Mononuclear cell (primary cell): ENCODE results near the gene KDM7A. TPM values are rescaled to one million over a fixed set of nuclear protein-coding genes. Genes with fewer than 3 reads are reported as not detected.
"Not testable (repeated sequence)": the region's sequence is repeated elsewhere in the genome, so short reads cannot be mapped to it uniquely, and the experiment has no call there.

Experiments used
- H3K27me3 ChIP-seq: 2 replicates; pipeline ENCODE4 v1.6.0; 2011; ENCODE audit warnings: low read length, control low read depth; ENCODE audit not compliant: insufficient read depth
- H3K4me1 ChIP-seq: 2 replicates; pipeline ENCODE4 v1.5.1; 2011; ENCODE audit warnings: mild to moderate bottlenecking, low read length, control low read depth; ENCODE audit not compliant: insufficient read depth
- H3K4me3 ChIP-seq: 2 replicates; pipeline ENCODE4 v1.5.1; 2011; ENCODE audit warnings: mild to moderate bottlenecking, low read length, moderate library complexity
- H3K9me3 ChIP-seq: 2 replicates; pipeline ENCODE4 v1.5.1; 2011; ENCODE audit warnings: low read depth, mild to moderate bottlenecking, control low read depth, low read length
- total RNA-seq: library from RNA; depleted of rRNA; stranded (reverse); fragments of >200 nt; gene quantifications from one replicate; pipeline ENCODE4 v1.2.3, GENCODE V29; 2012

The KDM7A gene
- total RNA-seq, 1 donor, result 57.5 TPM

GRCh38 chr7:140153666-140154161 is 23.1 kb downstream of the KDM7A start:
- no peaks in the 10 kb centered on the region for H3K9me3 ChIP-seq
- H3K27me3 ChIP-seq, result no peaks in the 10 kb centered on the region
- no peak overlapping the region for H3K4me3 ChIP-seq
- peaks cover 23% of the 10 kb centered on the region for H3K4me1 ChIP-seq

GRCh38 chr7:140146574-140146973 is 30.2 kb downstream of the KDM7A start:
- no peaks in the 10 kb centered on the region for H3K9me3 ChIP-seq
- H3K4me3 ChIP-seq, result no peak overlapping the region
- peaks cover 3% of the 10 kb centered on the region for H3K4me1 ChIP-seq
- H3K27me3 ChIP-seq, result no peaks in the 10 kb centered on the region

- Histone ChIP-seq H3K27me3 (no peaks in the 10 kb centered on the region), H3K4me3 (no peak overlapping the region), H3K4me1 (peaks cover 3% of the 10 kb centered on the region), H3K9me3 (no peaks in the 10 kb centered on the region)
Observed at GRCh38 chr7:140145709-140146108, 31.1 kb downstream of the KDM7A start.

- no peaks in the 10 kb centered on the region for H3K9me3 ChIP-seq
- H3K4me3 ChIP-seq, result no peak overlapping the region
- H3K4me1 ChIP-seq, result peaks cover 3% of the 10 kb centered on the region
- H3K27me3 ChIP-seq, result no peaks in the 10 kb centered on the region
Observed at GRCh38 chr7:140144821-140145220, 32.0 kb downstream of the KDM7A start.

- Histone ChIP-seq H3K9me3 (no peaks in the 10 kb centered on the region), H3K4me3 (no peak overlapping the region), H3K4me1 (peaks cover 3% of the 10 kb centered on the region), H3K27me3 (no peaks in the 10 kb centered on the region)
Observed at GRCh38 chr7:140143997-140144396, 32.8 kb downstream of the KDM7A start.

- H3K27me3 ChIP-seq, result no peaks in the 10 kb centered on the region
Observed at GRCh38 chr7:140142031-140142430, 34.8 kb downstream of the KDM7A start.

GRCh38 chr7:140141256-140141655 is 35.5 kb downstream of the KDM7A start:
- Histone ChIP-seq H3K9me3 (no peaks in the 10 kb centered on the region), H3K27me3 (no peaks in the 10 kb centered on the region), H3K4me1 (peaks cover under 1% of the 10 kb centered on the region), H3K4me3 (no peak overlapping the region)

More at GRCh38 chr7:140142031-140142430, 34.8 kb downstream of the KDM7A start:
- Histone ChIP-seq H3K4me1 (peaks cover 3% of the 10 kb centered on the region), H3K9me3 (no peaks in the 10 kb centered on the region), H3K4me3 (no peak overlapping the region)

GRCh38 chr7:140137078-140137477 is 39.7 kb downstream of the KDM7A start:
- H3K4me1 ChIP-seq, result no peaks in the 10 kb centered on the region
- no peaks in the 10 kb centered on the region for H3K27me3 ChIP-seq
- no peak overlapping the region for H3K4me3 ChIP-seq
- no peaks in the 10 kb centered on the region for H3K9me3 ChIP-seq

GRCh38 chr7:140136073-140136472 is 40.7 kb downstream of the KDM7A start:
- no peaks in the 10 kb centered on the region for H3K9me3 ChIP-seq
- H3K4me1 ChIP-seq, result no peaks in the 10 kb centered on the region
- H3K4me3 ChIP-seq, result no peak overlapping the region
- H3K27me3 ChIP-seq, result no peaks in the 10 kb centered on the region

GRCh38 chr7:140134039-140134438 is 42.7 kb downstream of the KDM7A start:
- no peaks in the 10 kb centered on the region for H3K4me1 ChIP-seq
- H3K4me3 ChIP-seq, result no peak overlapping the region
- no peaks in the 10 kb centered on the region for H3K27me3 ChIP-seq
- H3K9me3 ChIP-seq, result no peaks in the 10 kb centered on the region

GRCh38 chr7:140127360-140128127 is 49.2 kb downstream of the KDM7A start:
- no peaks in the 10 kb centered on the region for H3K4me1 ChIP-seq
- no peaks in the 10 kb centered on the region for H3K9me3 ChIP-seq
- H3K4me3 ChIP-seq, result no peak overlapping the region

GRCh38 chr7:140126435-140127034 is 50.2 kb downstream of the KDM7A start:
- no peak overlapping the region for H3K4me3 ChIP-seq
- H3K27me3 ChIP-seq, result no peaks in the 10 kb centered on the region
- H3K9me3 ChIP-seq, result no peaks in the 10 kb centered on the region
- H3K4me1 ChIP-seq, result no peaks in the 10 kb centered on the region

More at GRCh38 chr7:140127360-140128127, 49.2 kb downstream of the KDM7A start:
- H3K27me3 ChIP-seq, result no peaks in the 10 kb centered on the region

- Histone ChIP-seq H3K27me3 (no peaks in the 10 kb centered on the region), H3K4me1 (no peaks in the 10 kb centered on the region), H3K9me3 (no peaks in the 10 kb centered on the region), H3K4me3 (no peak overlapping the region)
Observed at GRCh38 chr7:140122965-140123364, 53.8 kb downstream of the KDM7A start.

GRCh38 chr7:140121326-140121725 is 55.5 kb downstream of the KDM7A start:
- Histone ChIP-seq H3K4me3 (no peak overlapping the region), H3K4me1 (no peaks in the 10 kb centered on the region), H3K27me3 (no peaks in the 10 kb centered on the region), H3K9me3 (no peaks in the 10 kb centered on the region)

GRCh38 chr7:140114817-140115216 is 62.0 kb downstream of the KDM7A start:
- H3K4me3 ChIP-seq, H3K9me3 ChIP-seq, H3K27me3 ChIP-seq, H3K4me1 ChIP-seq: not testable (repeated sequence)

- not testable (repeated sequence) for H3K4me1 ChIP-seq, H3K9me3 ChIP-seq, H3K4me3 ChIP-seq, H3K27me3 ChIP-seq
Observed at GRCh38 chr7:140108777-140109176, 68.0 kb downstream of the KDM7A start.
